ENCODE measurements around the gene KANSL1. TPM values are rescaled to one million over a fixed set of nuclear protein-coding genes. Genes with fewer than 3 reads are reported as not detected.

KANSL1 gene
- total RNA-seq, 1 donor from 2014 or later = 152 TPM

DNA sequence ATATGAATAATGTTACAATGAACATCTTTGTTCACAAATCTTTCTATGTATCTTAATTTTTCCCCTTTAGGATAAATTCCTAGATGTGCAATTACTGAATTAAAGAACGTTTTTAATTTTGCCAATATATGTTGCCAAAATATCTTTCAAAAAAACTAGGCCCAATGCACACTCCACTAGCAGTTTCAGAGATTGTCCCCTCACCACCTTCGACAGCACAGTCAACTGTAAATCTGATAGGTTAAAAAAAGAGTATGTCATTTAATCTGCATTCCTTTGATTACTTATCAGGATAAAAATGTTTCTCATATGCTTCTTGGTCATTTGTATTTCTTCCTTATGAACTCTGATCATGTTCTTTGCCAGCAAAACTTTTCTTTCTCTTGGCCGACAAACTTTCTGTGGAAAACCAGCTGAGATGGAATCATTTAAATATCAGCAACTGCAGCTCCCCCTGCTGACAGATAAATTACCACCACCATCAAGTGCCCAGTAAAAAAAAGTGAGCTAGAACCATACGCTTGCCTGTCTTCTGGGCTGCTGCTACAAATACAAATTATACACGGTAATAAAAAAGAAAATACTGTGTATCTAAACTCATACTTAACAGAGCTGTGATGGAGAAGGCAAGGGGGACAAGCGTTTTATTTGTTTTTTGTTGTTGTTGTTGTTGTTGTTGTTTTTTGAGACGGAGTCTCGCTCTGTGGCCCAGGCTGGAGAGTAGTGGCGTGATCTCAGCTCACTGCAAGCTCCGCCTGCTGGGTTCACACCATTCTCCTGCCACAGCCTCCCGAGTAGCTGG, 19.6 kb upstream of the KANSL1 start:
- TF ChIP-seq, protein P1, sequence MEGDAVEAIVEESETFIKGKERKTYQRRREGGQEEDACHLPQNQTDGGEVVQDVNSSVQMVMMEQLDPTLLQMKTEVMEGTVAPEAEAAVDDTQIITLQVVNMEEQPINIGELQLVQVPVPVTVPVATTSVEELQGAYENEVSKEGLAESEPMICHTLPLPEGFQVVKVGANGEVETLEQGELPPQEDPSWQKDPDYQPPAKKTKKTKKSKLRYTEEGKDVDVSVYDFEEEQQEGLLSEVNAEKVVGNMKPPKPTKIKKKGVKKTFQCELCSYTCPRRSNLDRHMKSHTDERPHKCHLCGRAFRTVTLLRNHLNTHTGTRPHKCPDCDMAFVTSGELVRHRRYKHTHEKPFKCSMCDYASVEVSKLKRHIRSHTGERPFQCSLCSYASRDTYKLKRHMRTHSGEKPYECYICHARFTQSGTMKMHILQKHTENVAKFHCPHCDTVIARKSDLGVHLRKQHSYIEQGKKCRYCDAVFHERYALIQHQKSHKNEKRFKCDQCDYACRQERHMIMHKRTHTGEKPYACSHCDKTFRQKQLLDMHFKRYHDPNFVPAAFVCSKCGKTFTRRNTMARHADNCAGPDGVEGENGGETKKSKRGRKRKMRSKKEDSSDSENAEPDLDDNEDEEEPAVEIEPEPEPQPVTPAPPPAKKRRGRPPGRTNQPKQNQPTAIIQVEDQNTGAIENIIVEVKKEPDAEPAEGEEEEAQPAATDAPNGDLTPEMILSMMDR (IDR thresholded peaks at IDR 0.05) = peak; percentile 63
- no peak overlapping the region for H3K27ac Mint-ChIP-seq
- H3K4me1 Mint-ChIP-seq = peaks cover 7% of the 10 kb centered on the region
- ChIA-PET POLR2A (interaction anchor here (0.7 to 1.5 kb wide), 4 partner anchors 19 to 169 kb away, joined by 3 to 5 read pairs (median 4); partner anchors contain the start of gene KANSL1), CTCF (interaction anchor here (0.6 to 3.4 kb wide), 28 partner anchors 9 to 622 kb away, joined by 3 to 67 read pairs (median 4); partner anchors contain the start of genes KANSL1 and STH)
- peaks cover 36% of the 10 kb centered on the region for H3K36me3 Mint-ChIP-seq (ENCODE audit: low read depth)
- H3K9me3 Mint-ChIP-seq = no peaks in the 10 kb centered on the region
- DNase-seq = no peak
- H3K4me3 Mint-ChIP-seq = no peak overlapping the region
- no peaks in the 10 kb centered on the region for H3K27me3 Mint-ChIP-seq
- peak; percentile 77 for ATAC-seq (ENCODE audit: low read depth)
- intact Hi-C loops (cut with micrococcal nuclease) = loop anchor here (1.0 to 2.0 kb wide), 3 partner anchors 18 to 210 kb away; no protein-coding TSS in a partner anchor

DNA sequence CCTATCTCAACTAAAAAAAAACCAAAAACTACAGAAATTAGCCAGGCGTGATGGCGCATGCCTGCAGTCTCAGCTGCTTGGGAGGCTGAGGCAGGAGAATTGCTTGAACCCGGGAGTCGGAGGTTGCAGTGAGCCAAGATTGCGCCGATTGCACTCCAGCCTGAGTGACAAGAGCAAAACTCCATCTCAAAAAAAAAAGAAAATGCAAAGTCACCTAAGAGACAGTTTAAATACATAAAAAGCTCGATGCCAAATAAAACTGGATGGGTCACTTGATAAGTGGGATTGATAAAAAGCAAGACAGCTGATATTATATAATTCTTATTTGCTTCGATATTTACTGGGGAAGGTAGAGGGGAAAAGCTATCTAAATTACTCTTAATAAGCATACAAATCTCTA, 15.8 kb upstream of the KANSL1 start:
- no peaks in the 10 kb centered on the region for H3K27me3 Mint-ChIP-seq
- no peaks in the 10 kb centered on the region for H3K9me3 Mint-ChIP-seq
- POLR2A ChIA-PET = interaction anchor here (0.7 kb wide), 1 partner anchor 33 kb away, joined by 3 read pairs; no protein-coding TSS in a partner anchor
- TF ChIP-seq, protein P1 (IDR thresholded peaks at IDR 0.05) = no peak
- intact Hi-C loops (cut with micrococcal nuclease) = no loop called here
- H3K36me3 Mint-ChIP-seq (ENCODE audit: low read depth) = peaks cover 19% of the 10 kb centered on the region
- ATAC-seq (ENCODE audit: low read depth) = no peak
- CTCF ChIA-PET = interaction anchor here (0.9 kb wide), 1 partner anchor 146 kb away, joined by 4 read pairs; no protein-coding TSS in a partner anchor
- no peak overlapping the region for H3K4me3 Mint-ChIP-seq
- H3K4me1 Mint-ChIP-seq = peaks cover 7% of the 10 kb centered on the region
- DNase-seq = no peak
- H3K27ac Mint-ChIP-seq = no peak overlapping the region

DNA sequence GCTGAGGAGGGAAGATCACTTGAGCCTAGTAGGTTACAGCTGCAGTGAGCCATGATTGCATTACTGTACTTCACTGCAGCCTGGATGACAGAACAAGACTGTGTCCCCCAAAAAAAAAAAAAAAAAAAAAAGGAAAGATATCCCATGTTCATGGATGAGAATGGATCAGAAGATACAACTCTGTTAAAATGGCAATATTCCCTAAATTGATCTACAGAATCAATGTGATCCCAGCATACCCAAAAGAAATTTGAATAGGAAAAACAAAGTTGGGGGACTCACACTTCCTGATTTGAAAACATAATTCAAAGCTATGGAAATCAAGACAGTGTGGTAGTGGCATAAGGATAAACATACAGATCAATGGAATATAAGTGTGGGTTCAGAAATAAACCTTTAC, 12.7 kb upstream of the KANSL1 start:
- POLR2A ChIA-PET = interaction anchor here (0.5 to 0.7 kb wide), 2 partner anchors 14 to 631 kb away, joined by 3 to 12 read pairs; no protein-coding TSS in a partner anchor
- DNase-seq = no peak
- CTCF ChIA-PET = interaction anchor here (1.0 to 1.2 kb wide), 2 partner anchors 9 to 161 kb away, joined by 3 to 4 read pairs; no protein-coding TSS in a partner anchor
- Mint-ChIP-seq H3K36me3 (ENCODE audit: low read depth) (peaks cover 19% of the 10 kb centered on the region), H3K27ac (no peak overlapping the region), H3K9me3 (no peaks in the 10 kb centered on the region), H3K4me3 (no peak overlapping the region), H3K27me3 (no peaks in the 10 kb centered on the region), H3K4me1 (peaks cover 11% of the 10 kb centered on the region)
- intact Hi-C loops (cut with micrococcal nuclease) = no loop called here
- ATAC-seq (ENCODE audit: low read depth) = no peak
- TF ChIP-seq, protein P1 (IDR thresholded peaks at IDR 0.05) = no peak

DNA sequence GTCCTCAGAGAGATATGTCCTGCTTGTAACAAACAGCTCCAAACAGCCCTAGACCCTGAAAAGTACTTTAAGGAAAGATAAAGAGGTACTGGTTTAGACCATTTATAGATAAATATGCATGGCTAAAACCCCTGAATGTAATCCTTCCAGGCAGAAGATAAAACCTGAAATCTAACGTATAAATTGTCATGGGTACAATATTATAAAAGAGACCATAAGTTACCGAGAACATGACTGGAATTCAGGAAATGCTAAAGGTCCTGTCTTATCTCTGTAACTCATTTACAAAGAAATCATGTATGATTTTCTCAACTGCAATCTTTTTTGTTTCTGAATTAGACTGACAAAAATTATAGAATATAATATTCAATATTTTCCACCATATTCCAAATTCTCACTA, 9.2 kb upstream of the KANSL1 start:
- POLR2A ChIA-PET = no interaction called here
- H3K4me1 Mint-ChIP-seq = peaks cover 14% of the 10 kb centered on the region

More for the DNA sequence above, 9.2 kb upstream of the KANSL1 start:
- intact Hi-C loops (cut with micrococcal nuclease) = no loop called here
- peaks cover 12% of the 10 kb centered on the region for H3K36me3 Mint-ChIP-seq (ENCODE audit: low read depth)
- H3K27ac Mint-ChIP-seq = no peak overlapping the region
- ATAC-seq (ENCODE audit: low read depth) (no peak), DNase-seq (no peak)
- H3K4me3 Mint-ChIP-seq = no peak overlapping the region
- no peaks in the 10 kb centered on the region for H3K27me3 Mint-ChIP-seq
- CTCF ChIA-PET = no interaction called here
- TF ChIP-seq, protein P1 (IDR thresholded peaks at IDR 0.05) = no peak
- no peaks in the 10 kb centered on the region for H3K9me3 Mint-ChIP-seq

All from activated B cell treated with CpG ODN at 0.5 μM for 24 hours (primary cell).